Endometrial microvascular endothelial cells (primary cell): Measurements from ENCODE around the gene CYREN. TPM values are rescaled to one million over a fixed set of nuclear protein-coding genes. Genes with fewer than 3 reads are reported as not detected.

Source experiments
- in situ Hi-C: cut with HindIII; loops from 2 replicates; pipeline ENCODE4 v1.10.0; 2017; ENCODE audit warnings: low sequenced_read_pairs, low pct_unique_long_range_greater_than_20kb; ENCODE audit errors: inconsistent ontology term
- total RNA-seq: library from RNA; depleted of rRNA; stranded (reverse); fragments of >200 nt; gene quantifications from one replicate; pipeline ENCODE4 v1.2.3, GENCODE V29; 2015; ENCODE audit errors: inconsistent ontology term

The CYREN gene
- total RNA-seq, 1 donor from 2014 or later = 22.7 TPM

DNA sequence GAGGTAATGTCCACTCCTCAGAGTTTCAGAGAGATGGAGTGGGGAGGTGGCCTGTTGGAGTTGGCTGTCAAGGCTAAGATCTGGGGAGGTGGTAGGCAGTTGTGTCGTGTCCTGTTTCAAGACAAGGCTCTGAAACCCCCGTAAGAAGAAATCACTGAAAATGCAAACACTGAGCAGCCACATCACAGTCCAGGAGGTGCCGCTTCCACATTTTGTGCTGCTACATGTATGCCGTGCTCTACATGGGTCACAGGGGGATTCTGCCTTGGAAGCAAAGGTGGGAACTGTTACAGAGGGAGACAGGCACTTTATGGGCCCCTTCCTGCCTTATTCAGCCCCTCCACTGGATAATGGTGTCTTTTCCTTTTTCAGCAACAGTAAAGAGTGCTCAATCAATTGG, 28.9 kb upstream of the CYREN start:
- in situ Hi-C loops = no loop called here

DNA sequence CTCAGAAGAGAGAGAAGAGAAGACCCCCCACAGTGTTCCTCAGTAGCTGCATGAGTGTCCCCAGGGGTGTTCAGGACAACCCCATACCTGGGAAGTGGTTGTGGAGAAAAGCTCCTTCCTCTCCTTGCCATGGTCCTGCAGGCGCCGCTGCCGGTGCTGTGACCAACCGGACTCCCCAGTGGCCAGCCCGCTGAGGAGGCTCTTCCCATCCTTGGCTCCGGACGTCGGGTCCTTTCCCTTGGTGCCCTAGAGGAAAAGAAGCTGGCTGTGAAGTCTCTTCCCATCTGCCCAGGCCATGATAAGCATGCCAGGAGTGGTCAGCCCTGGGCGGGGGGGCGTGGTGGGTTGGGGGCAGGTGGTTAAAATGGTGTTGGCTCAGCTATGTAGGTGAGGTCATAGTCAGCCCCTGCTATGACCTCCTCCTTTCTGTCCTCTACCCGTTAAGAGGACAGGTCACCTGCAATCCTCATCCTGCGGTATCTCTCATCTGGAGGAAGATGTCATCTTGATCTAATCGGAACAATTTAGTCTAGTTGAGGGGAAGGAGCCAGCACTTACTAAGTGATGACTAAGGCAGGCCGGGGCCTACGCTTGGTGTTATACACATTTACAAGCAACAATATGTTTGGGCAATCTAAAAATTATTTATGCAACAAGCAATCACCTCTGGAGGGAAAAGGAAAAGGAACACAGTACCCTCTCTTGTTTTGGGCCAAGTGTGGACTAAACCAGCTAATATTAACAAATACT, 27.6 kb upstream of the CYREN start:
- in situ Hi-C loops = no loop called here

DNA sequence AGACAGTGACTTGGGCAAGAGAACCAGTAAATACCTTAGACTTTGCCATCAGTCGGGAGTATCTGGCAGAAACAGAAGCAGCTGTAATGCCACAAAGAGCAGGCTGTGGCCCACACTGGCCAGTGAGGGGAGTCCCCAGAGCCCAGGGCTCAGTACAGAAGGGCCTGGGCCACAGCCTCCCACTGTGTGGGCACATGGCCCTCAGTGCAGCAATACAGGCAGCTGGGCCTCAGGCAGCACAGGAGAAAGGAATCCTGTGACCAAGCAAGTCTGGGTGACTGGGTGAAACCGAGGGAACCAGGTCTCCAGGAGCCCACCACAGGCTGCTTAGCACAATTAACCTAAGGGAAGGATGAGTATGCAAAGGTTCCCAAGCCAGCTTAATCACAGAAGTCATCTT, 26.8 kb upstream of the CYREN start:
- in situ Hi-C loops = no loop called here

- in situ Hi-C loops = no loop called here
Observed at GRCh38 chr7:135195968-135196629, 25.6 kb upstream of the CYREN start.

DNA sequence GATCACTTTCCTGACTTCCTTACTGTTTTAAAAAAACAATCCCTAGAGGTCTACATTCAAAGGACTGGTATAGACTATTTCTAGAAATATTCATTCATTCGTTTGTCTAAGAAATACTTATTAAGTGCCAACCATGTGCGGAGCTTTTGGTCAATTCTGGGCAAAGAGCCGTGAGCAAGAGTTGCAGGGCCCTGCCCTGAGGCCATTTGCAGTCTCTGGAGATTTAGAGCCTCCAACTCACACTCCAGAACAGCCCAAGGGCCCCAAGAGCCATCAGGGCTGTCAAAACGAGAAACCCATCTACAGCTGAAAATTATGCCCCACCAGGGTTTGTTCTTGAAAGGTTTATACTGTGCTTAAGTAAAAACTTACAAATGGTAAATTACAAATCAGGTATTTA, 24.6 kb upstream of the CYREN start:
- in situ Hi-C loops = no loop called here

DNA sequence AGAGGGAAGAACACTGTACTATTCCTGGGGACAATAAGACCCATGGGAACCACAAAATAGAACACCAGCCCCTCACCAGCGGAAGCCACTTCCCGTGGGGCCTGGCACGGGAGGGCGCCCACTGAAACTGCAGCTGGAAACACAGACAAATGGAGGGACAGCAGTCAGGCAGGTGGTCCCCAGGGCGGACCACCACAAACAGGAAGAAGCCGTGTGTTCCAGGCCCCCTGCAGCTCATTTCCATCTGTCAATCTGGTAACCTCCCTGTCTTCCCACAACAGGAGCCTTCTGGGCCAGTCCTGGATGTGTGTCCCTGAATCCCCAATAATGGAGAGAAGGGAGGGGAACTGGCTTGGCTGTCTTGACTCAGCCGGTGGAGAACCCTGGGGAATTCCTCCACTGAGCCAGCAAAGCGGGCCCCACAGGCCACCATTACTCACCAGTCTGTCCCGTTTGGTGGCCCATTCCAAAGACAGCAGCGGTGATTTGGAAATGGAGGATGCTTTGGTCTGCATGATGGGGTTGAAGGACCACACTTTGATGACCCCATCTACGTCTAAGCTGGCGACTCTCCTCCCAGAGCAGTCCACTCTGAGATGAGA, 24.1 kb upstream of the CYREN start:
- in situ Hi-C loops = no loop called here

DNA sequence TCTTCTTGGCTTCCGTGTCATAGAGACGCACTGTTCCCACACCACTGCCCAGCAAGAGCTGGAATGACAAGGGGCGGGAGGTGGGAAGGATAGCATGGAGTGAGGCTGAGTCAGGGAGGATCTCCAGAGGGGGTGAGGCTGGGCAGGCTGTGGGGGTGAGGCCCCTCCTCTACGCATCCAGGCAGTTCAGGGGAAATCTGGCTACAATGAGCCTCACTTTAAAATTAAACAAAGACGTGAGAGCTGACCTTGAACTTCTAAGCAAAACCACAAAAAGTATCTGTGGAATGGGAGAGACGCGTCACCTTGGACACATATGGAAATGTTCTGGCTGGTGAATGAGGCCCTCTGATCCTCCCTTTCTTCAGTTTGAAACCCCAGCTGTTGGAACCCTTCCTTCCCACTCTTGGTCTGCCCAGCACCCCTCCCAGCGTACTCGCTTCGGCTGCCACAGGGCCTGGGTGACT, 23.1 kb upstream of the CYREN start:
- in situ Hi-C loops = no loop called here

GRCh38 chr7:135192914-135193536, 22.5 kb upstream of the CYREN start:
- in situ Hi-C loops = no loop called here

GRCh38 chr7:135190703-135191102, 20.2 kb upstream of the CYREN start:
- in situ Hi-C loops = no loop called here

DNA sequence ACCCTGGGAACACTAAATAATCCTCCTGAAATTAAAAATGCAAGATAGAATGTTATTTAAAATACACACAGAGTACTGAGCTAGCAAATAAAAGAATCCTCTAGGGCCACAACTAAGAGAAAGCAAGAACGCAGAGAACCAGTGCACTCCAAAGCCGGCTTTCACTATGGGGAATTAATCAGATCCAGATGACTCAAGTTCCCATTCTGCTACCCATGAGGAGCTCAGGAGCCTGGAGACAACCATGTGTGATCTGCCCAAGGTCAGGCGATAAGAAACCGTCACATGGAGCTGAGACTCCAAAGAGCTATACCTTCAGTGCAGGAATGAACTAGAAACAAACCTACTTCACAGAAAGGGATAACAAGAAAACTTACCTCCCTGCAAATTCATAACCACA, 19.5 kb upstream of the CYREN start:
- in situ Hi-C loops = no loop called here

GRCh38 chr7:135189221-135189662, 18.7 kb upstream of the CYREN start:
- in situ Hi-C loops = no loop called here

- in situ Hi-C loops = no loop called here
Observed at GRCh38 chr7:135188298-135188984, 17.9 kb upstream of the CYREN start.

DNA sequence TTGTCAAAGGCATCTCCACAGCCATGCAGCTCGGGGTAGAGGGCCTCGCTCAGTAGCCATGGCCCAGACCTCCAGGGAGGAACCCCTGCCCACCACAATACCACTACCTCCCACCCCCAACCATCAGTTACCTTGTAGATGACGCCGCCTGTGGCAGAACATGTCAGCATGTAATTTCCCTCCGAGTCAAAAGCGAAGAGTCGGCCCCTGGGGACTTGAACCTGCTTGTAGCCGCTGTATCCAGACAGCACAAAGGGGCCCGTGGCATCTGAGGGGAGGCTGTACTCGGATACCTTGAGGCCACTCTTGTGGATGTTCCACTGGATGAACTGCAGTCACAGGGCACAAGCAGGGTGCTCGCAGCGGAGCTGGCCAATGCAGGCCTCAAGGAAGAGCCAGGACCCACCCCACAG, 16.3 kb upstream of the CYREN start:
- in situ Hi-C loops = no loop called here

DNA sequence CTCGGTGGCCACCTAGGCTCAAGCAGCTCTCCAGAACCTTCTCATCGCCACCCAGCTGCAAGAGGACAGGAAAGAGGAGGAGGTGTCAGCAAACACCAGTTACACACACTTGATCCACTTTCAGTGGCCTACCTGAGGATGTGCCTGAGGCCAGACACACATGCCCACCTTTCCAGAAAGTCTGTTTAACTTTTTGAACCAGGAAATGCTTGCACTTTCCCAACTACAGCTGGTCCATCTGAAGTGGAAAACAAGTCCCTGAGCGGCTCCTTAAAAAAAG, 15.7 kb upstream of the CYREN start:
- in situ Hi-C loops = no loop called here

DNA sequence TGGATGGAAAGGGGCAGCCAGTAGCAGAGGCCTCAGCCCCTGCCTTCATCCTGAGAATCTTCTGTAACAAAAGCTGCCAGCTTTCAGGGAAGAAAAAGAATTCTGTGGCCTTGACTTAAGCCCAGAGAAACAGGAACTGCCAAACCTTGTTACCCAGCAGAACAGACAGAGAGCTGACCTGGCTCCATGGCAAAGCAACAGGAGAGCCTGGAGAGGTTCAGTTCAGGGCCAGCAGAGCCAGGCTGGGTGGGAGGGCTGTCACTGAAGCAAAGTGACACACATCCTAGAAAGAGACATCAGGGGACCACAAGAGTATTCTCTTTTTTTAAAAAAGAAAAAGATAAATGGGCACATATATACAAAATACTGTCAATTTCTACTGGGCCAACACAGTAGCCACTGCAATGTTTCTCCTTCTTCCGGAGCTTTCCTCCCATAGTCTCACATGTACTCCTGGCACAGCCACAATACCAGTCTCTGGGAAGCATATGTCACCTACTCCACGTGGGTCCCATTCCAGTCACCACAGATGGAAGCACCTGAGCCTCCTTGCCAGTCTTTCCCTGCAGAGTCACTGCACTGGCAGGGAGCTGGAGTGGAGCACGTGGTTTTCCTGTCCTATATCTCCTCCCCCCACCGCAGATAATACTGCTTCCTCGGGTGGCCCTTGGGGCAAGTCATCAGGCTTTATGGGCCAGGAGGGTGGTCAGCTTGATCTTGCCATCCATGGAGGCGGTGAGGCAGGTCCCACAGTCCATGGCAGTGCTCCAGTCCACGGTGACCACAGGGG, 15.2 kb upstream of the CYREN start:
- in situ Hi-C loops = no loop called here

GRCh38 chr7:135184254-135184841, 13.8 kb upstream of the CYREN start:
- in situ Hi-C loops = no loop called here

- in situ Hi-C loops = no loop called here
Observed at GRCh38 chr7:135183478-135183877, 13.0 kb upstream of the CYREN start.

- in situ Hi-C loops = no loop called here
Observed at GRCh38 chr7:135181929-135182678, 11.6 kb upstream of the CYREN start.
